Adrenal gland (tissue), 5 donors: Measurements from ENCODE around the gene EFL1.

ENCODE experiments used
- POLR2A ChIP-seq, 2 donors: fragments of 450-650 bp; IDR thresholded peaks; one replicate each; pipeline ENCODE4 v1.6.1; 2017; ENCODE audit warnings: antibody characterized with exemption in 2 of 2, mild to moderate bottlenecking in 2 of 2, moderate library complexity in 1 of 2
- TF ChIP-seq, protein P1 (sequence below), 6 experiments: fragments of 450-650 bp in 4 of 6; fragments of 200-600 bp in 2 of 6; sonication (generic) in 1 of 6; IDR thresholded peaks; 1 replicate in 5 of 6; 2 replicates in 1 of 6; pipeline versions ENCODE4 v1.5.1 to v1.8.0; 2016 to 2021; ENCODE audit warnings: antibody characterized with exemption in 6 of 6, mild to moderate bottlenecking in 2 of 6, moderate library complexity in 1 of 6
- donor health status: DM: no; HTN: no; CAD: no.

DNA sequence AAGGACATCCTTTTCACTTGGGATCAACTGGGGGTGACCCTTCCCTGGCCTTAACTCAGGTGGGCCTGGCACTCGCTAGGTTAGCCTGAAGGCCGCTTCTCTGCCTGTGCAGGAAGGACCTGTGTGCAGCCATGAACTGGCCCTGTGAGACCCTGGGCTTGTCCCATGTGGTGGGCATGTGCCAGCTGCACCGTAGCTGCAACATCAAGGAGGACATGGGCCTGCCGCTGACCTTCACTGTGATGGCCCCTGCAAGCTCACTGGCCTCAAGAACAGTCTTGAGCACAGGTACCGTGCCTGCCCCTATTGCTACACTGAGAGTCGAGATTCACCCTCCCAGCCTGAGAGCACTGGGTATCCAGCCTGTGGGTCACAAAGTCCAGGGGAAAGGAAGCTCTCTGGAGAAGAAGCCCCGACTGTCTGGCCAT is 43.1 kb upstream of the EFL1 start:
- TF ChIP-seq, protein P1, sequence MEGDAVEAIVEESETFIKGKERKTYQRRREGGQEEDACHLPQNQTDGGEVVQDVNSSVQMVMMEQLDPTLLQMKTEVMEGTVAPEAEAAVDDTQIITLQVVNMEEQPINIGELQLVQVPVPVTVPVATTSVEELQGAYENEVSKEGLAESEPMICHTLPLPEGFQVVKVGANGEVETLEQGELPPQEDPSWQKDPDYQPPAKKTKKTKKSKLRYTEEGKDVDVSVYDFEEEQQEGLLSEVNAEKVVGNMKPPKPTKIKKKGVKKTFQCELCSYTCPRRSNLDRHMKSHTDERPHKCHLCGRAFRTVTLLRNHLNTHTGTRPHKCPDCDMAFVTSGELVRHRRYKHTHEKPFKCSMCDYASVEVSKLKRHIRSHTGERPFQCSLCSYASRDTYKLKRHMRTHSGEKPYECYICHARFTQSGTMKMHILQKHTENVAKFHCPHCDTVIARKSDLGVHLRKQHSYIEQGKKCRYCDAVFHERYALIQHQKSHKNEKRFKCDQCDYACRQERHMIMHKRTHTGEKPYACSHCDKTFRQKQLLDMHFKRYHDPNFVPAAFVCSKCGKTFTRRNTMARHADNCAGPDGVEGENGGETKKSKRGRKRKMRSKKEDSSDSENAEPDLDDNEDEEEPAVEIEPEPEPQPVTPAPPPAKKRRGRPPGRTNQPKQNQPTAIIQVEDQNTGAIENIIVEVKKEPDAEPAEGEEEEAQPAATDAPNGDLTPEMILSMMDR (IDR thresholded peaks at IDR 0.05): no peak
- TF ChIP-seq POLR2A (IDR thresholded peaks at IDR 0.05): no peak
